Gastrocnemius medialis (tissue), 4 donors: ENCODE measurements around the gene OR2M5.

Experiments used
- POLR2A ChIP-seq, 2 donors: fragments of 450-650 bp; IDR thresholded peaks; one replicate each; pipeline ENCODE4 v1.6.1; 2017; ENCODE audit warnings: antibody characterized with exemption in 2 of 2, mild to moderate bottlenecking in 2 of 2, moderate library complexity in 2 of 2
- TF ChIP-seq, protein P1 (sequence below), 5 experiments: fragments of 450-650 bp in 3 of 5; fragments of 200-600 bp in 2 of 5; sonication (generic) in 2 of 5; IDR thresholded peaks in 4 of 5; conservative IDR thresholded peaks in 1 of 5; 1 replicate in 4 of 5; 2 replicates in 1 of 5; pipeline ENCODE4 v1.5.1; 2016 to 2019; ENCODE audit warnings: antibody characterized with exemption in 5 of 5, mild to moderate bottlenecking in 3 of 5, moderate library complexity in 3 of 5

DNA sequence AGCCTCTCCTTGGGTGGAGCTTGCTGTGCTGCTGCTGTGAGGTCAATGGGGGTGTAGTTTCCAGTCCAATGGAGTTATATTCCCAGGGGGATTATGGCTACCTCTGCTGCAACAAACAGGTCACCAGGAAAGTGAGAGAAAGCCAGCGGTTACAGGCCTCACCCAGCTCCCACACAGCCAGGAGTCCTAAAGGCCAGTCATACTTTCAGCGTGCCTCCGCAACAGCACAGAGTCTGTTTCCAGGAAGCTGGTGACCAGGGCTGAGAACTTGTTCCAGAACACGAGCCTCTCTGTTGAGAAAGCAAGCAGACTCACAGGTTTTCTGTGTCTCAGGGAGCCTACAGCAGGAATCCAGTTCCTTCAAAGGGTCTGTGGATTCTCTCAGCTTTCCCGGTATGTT is 17.3 kb upstream of the OR2M5 start:
- TF ChIP-seq POLR2A (IDR thresholded peaks at IDR 0.05) = no peak
- TF ChIP-seq, protein P1, sequence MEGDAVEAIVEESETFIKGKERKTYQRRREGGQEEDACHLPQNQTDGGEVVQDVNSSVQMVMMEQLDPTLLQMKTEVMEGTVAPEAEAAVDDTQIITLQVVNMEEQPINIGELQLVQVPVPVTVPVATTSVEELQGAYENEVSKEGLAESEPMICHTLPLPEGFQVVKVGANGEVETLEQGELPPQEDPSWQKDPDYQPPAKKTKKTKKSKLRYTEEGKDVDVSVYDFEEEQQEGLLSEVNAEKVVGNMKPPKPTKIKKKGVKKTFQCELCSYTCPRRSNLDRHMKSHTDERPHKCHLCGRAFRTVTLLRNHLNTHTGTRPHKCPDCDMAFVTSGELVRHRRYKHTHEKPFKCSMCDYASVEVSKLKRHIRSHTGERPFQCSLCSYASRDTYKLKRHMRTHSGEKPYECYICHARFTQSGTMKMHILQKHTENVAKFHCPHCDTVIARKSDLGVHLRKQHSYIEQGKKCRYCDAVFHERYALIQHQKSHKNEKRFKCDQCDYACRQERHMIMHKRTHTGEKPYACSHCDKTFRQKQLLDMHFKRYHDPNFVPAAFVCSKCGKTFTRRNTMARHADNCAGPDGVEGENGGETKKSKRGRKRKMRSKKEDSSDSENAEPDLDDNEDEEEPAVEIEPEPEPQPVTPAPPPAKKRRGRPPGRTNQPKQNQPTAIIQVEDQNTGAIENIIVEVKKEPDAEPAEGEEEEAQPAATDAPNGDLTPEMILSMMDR (IDR thresholded peaks at IDR 0.05 in 4 of 5, conservative IDR thresholded peaks at IDR 0.05 in 1 of 5) = no peak
